DMS153 treated with DMSO at 0.1 percent for 48 hours (cell line): ENCODE measurements around the gene KCNIP3.
"Not testable (repeated sequence)": the region's sequence is repeated elsewhere in the genome, so short reads cannot be mapped to it uniquely, and the experiment has no call there.

Experiments used
- DNase-seq: peaks from one replicate; lab custom pipeline; 2025; ENCODE audit not compliant: unreplicated experiment; lab: John Stamatoyannopoulos, UW

Gene KCNIP3

DNA sequence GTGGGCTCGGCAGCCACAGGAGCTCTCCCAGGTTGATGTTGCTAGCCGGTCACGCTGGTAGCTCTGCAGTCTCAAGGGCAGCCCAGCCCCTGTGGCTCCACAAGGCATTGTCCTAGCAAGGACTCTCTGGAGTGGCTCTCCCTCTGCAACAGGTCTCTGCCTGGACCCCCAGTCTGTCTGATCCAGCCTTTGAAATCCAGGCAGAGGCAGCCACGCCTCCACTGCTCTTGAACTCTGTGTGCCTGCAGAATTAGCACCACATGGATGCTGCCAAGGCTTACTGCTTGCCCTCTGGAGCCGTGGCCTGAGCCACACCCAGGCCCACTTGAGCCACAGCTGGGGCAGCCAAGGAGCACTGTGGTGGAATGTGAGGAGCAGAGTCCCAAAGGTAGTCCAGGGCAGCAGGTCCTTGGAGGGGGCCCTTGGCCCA, 62.4 kb downstream of the KCNIP3 start:
- DNase-seq, result no peak

GRCh38 chr2:95361216-95361980, 64.3 kb downstream of the KCNIP3 start:
- no peak for DNase-seq

DNA sequence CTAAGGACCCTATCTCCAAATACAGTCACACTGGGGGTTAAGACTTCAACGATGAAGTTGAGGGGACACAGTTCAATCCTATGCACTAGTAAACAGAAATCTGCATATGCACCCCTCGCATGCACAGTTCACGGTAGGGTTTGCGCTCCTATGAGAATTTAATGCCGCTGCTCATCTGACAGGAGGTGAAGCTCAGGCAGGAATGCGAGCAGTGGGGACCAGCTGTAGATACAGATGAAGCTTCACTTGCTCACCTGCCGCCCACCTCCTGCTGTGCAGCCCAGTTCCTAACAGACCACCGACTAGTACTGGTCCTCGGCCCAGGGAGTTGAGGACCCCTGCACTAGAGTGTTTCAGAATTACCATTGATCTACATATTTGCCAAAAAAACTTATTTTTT, 65.3 kb downstream of the KCNIP3 start:
- no peak for DNase-seq

GRCh38 chr2:95366514-95366913, 69.4 kb downstream of the KCNIP3 start:
- no peak for DNase-seq

DNA sequence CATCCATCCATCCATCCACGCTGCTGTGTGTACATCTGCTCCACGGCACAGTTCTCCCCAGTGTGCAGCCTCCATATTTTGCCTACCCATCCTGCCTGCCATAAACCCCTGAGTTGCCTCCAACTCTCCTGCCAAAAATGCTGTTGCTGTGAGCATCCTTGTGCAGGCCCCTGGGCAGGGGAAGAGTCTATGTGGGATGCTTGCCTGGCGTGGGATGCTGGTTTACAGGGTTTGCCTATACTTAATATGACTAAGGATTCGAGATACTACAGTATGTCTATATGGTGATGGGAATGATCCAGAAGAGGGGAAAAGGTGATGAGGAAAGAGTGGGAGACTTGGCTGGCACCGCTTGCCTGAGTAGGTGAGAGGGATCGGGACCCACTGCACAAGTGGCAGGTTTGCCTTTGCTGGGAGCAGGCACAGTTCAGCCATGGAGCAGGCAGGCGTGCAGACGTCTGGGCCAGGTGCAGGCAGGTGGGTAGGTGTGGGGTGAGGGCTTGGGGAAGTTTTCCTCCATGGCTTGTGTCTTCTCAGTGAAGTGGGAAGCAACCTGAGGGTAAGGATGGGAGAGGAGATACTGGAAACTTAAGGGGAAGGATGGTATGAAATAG, 75.2 kb downstream of the KCNIP3 start:
- no peak for DNase-seq

GRCh38 chr2:95372845-95373244, 75.7 kb downstream of the KCNIP3 start:
- DNase-seq, result no peak

- DNase-seq, result no peak
Measured at GRCh38 chr2:95374029-95374428, 76.9 kb downstream of the KCNIP3 start.

GRCh38 chr2:95374451-95374920, 77.3 kb downstream of the KCNIP3 start:
- no peak for DNase-seq

DNA sequence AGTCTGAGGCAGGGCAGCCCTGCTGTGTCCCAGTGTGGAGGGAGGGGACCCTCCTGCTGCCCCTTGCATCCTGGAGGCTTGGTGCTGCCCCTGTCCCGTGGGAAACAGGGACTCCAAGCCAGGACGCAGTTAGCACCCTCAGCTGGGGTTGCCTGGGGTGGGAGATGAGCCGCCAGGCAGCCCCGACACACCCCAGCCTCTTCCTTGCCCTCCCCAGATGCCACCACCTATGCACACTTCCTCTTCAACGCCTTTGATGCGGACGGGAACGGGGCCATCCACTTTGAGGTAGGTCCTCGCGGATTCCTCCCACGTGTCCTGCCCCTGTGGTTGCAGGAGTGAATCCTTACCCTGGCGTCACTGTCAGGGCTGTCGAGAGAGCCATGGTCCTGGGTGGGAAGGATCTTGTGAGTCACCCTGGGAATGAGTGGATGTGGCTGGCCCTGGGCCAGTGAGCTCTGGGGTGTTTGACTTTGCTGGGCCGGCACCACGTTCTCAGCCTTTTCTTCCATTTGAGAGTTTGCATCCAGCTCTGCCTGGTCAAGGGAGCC, 77.8 kb downstream of the KCNIP3 start:
- no peak for DNase-seq

DNA sequence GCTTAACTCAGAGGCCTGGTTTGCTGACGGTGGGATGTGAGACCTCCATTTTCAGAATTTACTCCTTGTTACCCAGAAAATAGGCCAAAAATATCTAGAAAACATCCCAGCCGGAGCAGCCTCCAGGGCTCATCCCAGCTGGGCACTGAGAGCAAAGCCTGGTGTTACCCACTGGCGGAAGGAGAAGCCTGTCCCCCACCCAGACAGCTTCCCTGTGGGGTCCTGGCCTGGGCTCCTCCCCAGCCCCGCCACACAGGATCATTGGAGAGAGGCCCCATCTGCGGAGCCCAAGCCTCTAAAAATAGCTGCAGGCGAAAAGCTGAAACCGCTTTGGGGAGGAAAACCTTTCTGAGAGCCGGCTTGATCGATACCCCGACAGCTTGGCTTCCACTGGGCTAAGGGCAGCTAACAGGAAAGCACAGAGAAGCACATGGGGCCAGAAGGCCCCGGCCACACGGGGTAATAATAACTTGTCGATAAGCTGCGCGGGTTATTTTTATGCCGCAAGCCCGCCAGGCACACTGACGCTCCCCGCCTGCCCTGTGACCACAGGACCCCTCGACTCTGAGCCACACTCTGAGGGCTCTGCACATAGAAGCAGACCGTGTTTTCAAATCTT, 78.5 kb downstream of the KCNIP3 start:
- DNase-seq, result no peak

GRCh38 chr2:95376311-95377215, 79.4 kb downstream of the KCNIP3 start:
- no peak for DNase-seq

DNA sequence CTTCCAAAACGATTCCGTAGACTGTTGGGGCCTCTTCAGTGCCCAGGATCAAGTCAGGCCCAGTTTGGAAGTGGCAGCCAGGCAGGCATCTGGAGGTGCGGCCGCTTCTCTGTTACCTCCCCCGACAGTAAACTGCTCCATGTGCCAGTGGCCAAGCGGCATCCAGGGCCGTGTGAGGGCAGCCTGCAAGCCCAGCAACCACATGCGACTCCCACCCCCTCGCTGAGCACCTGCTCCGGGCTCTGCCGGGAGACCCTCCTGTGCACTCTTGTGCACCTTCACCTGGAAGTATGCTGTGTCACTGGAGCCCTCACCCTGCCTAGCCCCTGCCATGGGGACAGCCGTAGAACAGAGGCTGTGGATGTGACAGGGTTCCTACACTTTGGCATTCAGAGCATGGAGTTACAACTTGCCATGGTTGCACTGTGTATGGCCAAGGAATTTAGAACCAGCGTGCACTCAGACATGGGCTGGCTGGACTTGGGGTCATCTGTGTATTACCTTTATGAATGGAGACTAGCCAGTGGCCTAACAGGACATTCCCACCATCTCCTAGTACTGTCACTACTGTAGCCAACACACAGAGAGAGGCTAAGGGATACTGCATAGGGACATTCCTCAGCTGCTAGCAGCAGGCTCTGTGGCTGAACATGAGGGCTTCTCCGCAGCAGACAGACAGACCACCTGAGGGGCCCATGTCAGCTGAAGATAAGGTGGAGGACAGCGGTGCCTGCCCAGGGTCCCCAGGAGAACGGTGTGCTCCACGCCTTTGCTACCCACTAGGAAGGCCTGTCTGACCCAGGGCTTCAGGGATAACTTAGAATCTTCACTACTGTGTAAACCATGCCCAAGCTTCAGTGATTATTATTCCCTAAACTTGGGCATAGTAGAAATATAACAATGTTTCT, 80.3 kb downstream of the KCNIP3 start:
- no peak for DNase-seq

DNA sequence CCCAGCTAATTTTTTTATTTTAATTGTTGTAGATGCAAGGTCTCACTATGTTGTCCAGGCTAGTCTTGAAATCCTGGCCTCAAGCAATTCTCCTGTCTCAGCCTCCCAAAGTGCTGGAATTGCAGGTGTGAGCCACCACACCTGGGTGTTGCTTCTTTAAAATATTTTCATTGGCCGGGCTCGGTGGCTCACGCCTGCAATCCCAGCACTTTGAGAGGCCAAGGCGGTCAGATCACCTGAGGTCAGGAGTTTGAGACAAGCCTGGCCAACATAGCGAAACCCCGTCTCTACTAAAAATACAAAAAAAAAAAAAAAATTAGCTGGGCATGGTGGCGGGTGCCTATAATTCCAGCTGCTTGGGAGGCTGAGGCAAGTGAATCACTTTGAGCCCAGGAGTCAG, 81.1 kb downstream of the KCNIP3 start:
- DNase-seq, result not testable (repeated sequence)

- DNase-seq, result no peak
Measured at GRCh38 chr2:95379371-95379831, 82.3 kb downstream of the KCNIP3 start.

GRCh38 chr2:95380280-95380679, 83.1 kb downstream of the KCNIP3 start:
- no peak for DNase-seq

DNA sequence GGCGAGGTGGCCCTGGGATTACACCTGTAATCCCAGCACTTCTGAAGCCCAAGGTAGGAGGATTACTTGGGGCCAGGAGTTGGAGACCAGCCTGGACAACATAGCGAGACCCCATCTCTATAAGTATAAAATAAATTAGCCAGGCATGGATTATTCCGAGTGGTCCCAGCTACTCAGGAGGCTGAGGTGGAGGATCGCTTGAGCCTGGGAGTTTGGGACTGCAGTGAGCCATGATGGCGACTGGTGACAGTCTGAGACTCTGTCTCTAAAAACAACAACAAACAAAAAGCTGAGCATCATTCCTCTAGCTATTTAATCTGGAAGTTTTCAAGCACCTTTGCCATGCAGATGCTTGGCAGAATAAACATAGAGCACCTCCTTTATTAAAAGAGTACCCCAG, 83.6 kb downstream of the KCNIP3 start:
- DNase-seq, result no peak

GRCh38 chr2:95381212-95382191, 84.4 kb downstream of the KCNIP3 start:
- no peak for DNase-seq

DNA sequence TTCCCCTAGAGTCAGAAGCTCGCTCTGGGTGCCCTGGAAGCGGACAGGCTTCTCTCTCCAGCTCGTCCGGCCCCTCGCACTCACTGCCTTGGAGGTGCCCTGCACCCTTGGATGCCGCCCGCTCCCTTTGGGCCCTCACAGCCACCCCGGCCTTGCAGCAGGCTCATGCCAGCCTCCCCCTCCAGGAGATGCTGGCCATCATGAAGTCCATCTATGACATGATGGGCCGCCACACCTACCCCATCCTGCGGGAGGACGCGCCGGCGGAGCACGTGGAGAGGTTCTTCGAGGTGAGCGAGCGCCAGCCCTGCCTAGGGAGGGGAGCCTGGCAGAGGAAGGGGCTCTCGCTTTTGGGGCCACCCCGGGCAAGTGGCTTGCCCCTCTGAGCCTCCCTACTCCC, 85.0 kb downstream of the KCNIP3 start:
- DNase-seq, result no peak
